ENCODE results near the gene CDIP1. TPM values are rescaled to one million over a fixed set of nuclear protein-coding genes. Genes with fewer than 3 reads are reported as not detected.

Gene CDIP1
- total and polyA plus RNA-seq, 2 of the 8 experiments (the other 6 are each of a cell fraction or from before 2014, with no cell fraction given) = 56.6 to 76.3 TPM

DNA sequence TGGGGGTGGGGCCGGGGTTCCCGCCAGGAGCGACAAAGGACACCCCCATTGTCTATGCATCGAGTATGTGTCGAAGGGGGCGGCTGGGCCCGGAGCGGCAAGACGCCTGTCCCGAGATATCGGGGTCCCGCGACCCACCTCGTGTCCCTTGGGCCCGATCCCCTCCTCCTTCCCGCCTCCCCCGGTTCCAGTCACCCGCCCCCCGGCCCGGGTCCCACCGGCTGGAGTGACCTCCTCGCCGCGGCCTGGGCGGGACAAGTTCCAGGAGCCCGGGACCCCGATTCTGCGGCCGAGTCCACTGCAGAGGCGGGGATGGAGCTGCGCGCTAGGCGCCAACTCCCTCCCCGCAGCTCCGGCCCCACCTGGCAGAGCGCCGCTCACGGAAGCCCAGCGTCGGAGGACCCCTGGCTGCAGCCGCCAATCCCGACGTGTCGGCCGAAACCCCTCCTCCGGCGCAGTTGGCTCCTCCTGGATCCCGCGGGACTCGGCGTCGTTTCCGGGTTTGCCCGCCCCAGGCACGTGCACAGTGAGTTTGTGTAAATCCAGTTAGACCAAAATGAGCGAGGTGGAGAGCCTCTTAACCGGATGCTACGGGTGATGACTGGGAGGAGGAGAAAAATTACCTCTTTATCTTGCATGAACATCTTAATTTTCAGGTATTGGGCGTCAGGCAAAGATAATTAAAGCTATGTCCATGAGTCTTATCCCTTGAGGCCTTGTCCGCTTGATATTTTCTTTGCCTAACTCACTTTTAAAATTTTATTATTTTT lies 64.2 kb downstream of the CDIP1 start, which contains the start of gene NMRAL1 (continued):
- TF ChIP-seq SRF (IDR thresholded peaks at IDR 0.05; ENCODE audit: low read depth, low read length) (no peak), RAD21 (IDR thresholded peaks at IDR 0.05 in 1 of 2, conservative IDR thresholded peaks at IDR 0.05 in 1 of 2; ENCODE audit: low read depth in 2 of 2, low read length in 2 of 2) (no peak; a peak in 1 of 4 replicates), GABPA (IDR thresholded peaks at IDR 0.05; ENCODE audit: borderline replicate concordance, insufficient read depth, low read length) (no peak), BCL11A (IDR thresholded peaks at IDR 0.05; ENCODE audit: low read depth in 2 of 2, low read length in 2 of 2) (no peak), FOSL1 (IDR thresholded peaks at IDR 0.05; ENCODE audit: insufficient read depth, low read depth, low read length) (no peak), CHD2 (IDR thresholded peaks at IDR 0.05; ENCODE audit: low read length) (peak; percentile 98), JUN (IDR thresholded peaks at IDR 0.05; ENCODE audit: low read depth, low read length) (no peak), MAFK (IDR thresholded peaks at IDR 0.05; ENCODE audit: low read depth, low read length) (no peak), SP4 (IDR thresholded peaks at IDR 0.05; ENCODE audit: low read length) (no peak), HDAC2 (IDR thresholded peaks at IDR 0.05; ENCODE audit: borderline replicate concordance in 1 of 2, low read depth in 2 of 2, low read length in 2 of 2) (0 out of 4 replicates have a peak, but pooled peaks of 1 of the 2 experiments have one; percentile 57), CBX5 (IDR thresholded peaks at IDR 0.05; ENCODE audit: low read depth, low read length) (no peak), HDAC6 (IDR thresholded peaks at IDR 0.05; ENCODE audit: low read depth, low read length) (no peak), EP300 (IDR thresholded peaks at IDR 0.05; ENCODE audit: borderline replicate concordance in 1 of 2, low read depth in 2 of 2, low read length in 2 of 2) (no peak; a peak in 1 of 3 replicates), CEBPB (IDR thresholded peaks at IDR 0.05; ENCODE audit: low read depth, low read length) (no peak), BACH1 (IDR thresholded peaks at IDR 0.05; ENCODE audit: low read length) (no peak), ASH2L (IDR thresholded peaks at IDR 0.05; ENCODE audit: low read length) (peak; percentile 95)
- TF ChIP-seq, protein P1, sequence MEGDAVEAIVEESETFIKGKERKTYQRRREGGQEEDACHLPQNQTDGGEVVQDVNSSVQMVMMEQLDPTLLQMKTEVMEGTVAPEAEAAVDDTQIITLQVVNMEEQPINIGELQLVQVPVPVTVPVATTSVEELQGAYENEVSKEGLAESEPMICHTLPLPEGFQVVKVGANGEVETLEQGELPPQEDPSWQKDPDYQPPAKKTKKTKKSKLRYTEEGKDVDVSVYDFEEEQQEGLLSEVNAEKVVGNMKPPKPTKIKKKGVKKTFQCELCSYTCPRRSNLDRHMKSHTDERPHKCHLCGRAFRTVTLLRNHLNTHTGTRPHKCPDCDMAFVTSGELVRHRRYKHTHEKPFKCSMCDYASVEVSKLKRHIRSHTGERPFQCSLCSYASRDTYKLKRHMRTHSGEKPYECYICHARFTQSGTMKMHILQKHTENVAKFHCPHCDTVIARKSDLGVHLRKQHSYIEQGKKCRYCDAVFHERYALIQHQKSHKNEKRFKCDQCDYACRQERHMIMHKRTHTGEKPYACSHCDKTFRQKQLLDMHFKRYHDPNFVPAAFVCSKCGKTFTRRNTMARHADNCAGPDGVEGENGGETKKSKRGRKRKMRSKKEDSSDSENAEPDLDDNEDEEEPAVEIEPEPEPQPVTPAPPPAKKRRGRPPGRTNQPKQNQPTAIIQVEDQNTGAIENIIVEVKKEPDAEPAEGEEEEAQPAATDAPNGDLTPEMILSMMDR (IDR thresholded peaks at IDR 0.05; ENCODE audit: control extremely low read depth in 1 of 3, insufficient read depth in 1 of 3, low read depth in 1 of 3, low read length in 3 of 3) = no peak
- TF ChIP-seq, protein P2, sequence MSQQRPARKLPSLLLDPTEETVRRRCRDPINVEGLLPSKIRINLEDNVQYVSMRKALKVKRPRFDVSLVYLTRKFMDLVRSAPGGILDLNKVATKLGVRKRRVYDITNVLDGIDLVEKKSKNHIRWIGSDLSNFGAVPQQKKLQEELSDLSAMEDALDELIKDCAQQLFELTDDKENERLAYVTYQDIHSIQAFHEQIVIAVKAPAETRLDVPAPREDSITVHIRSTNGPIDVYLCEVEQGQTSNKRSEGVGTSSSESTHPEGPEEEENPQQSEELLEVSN (IDR thresholded peaks at IDR 0.05) = peak; percentile 99
- TF ChIP-seq, protein P3, sequence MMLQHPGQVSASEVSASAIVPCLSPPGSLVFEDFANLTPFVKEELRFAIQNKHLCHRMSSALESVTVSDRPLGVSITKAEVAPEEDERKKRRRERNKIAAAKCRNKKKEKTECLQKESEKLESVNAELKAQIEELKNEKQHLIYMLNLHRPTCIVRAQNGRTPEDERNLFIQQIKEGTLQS (IDR thresholded peaks at IDR 0.05; ENCODE audit: insufficient read depth, low read depth, low read length) = no peak

Measured in H1 (cell line).